ENCODE measurements around the gene C10orf71. TPM values are rescaled to one million over a fixed set of nuclear protein-coding genes. Genes with fewer than 3 reads are reported as not detected.

Gene C10orf71
- total RNA-seq, 2 donors from 2014 or later, result 0.82 TPM; not detected in 1

DNA sequence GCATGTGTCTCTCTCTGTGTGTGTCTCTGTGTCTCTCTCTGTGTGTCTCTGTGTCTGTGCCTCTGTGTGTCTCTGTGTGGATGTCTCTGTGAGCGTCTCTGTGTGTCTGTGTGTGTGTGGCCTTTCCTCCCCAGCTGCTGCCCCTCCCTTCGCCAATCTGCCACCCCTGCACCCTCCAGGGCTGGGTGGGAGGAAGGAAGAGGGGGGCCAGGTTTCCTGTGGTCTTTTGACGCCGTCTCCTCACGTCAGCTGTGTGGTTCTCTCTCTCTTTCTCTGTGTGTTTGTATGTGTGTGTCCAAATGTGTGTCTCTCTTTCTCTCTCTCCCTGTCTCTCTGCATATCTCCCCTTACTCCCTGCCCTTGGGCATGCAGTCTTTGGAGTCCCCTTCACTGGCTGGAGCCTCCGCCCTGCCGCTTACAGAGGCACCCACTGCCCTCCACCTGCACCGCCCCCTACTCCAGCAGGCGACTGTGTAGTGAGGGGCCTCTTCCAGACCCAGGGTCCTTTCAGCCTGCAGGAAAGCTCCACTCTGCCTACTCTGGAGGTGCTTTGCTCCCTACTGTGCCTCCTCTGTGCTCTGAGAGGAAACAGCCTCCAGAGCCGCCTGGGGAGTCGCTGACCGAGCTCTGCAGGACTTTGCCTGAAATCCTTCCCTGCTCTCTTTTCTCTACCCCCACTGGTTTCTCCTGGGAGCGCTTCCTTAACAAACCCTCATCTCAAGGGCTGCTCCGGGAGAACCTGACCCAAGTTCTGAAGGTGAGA is 44.2 kb upstream of the C10orf71 start:
- no peaks in the 10 kb centered on the region for H3K4me1 ChIP-seq (replicated peaks)
- 32% methylated on average over 14 of the region's 14 CpGs for WGBS
- H3K9me3 ChIP-seq, result no peaks in the 10 kb centered on the region
- intact Hi-C loops (cut with DNase I), result no loop called here
- no peaks in the 10 kb centered on the region for H3K27me3 ChIP-seq (replicated peaks; ENCODE audit: insufficient read depth)
- no peaks in the 10 kb centered on the region for H3K36me3 ChIP-seq
- no peak for DNase-seq (ENCODE audit: low spot score)
- no peak overlapping the region for H3K27ac ChIP-seq
- H3K4me3 ChIP-seq, result no peak overlapping the region
- no peak for TF ChIP-seq POLR2AphosphoS5 (IDR thresholded peaks at IDR 0.05)
- TF ChIP-seq, protein P1, sequence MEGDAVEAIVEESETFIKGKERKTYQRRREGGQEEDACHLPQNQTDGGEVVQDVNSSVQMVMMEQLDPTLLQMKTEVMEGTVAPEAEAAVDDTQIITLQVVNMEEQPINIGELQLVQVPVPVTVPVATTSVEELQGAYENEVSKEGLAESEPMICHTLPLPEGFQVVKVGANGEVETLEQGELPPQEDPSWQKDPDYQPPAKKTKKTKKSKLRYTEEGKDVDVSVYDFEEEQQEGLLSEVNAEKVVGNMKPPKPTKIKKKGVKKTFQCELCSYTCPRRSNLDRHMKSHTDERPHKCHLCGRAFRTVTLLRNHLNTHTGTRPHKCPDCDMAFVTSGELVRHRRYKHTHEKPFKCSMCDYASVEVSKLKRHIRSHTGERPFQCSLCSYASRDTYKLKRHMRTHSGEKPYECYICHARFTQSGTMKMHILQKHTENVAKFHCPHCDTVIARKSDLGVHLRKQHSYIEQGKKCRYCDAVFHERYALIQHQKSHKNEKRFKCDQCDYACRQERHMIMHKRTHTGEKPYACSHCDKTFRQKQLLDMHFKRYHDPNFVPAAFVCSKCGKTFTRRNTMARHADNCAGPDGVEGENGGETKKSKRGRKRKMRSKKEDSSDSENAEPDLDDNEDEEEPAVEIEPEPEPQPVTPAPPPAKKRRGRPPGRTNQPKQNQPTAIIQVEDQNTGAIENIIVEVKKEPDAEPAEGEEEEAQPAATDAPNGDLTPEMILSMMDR (IDR thresholded peaks at IDR 0.05), result no peak
- TF ChIP-seq POLR2A (IDR thresholded peaks at IDR 0.05), result no peak

DNA sequence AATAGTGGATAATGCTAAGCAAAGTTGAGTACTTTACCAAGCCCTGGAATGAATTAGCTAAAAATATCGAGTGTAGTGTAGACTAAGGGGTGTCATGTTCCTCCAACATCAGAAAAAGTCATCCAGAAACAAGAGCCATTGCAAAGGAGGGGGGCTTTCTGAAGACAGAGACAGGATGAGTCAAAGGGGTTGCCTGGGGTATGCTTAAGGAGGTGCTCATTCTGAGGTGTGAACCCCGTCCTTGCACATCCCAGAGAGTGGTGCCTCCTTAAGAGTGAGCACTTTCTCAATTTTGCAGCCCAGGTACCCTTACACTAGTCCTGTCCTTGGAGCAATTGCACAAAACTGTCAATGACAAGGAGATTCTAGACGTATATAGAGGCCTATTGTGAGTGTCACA is 43.1 kb upstream of the C10orf71 start:
- H3K4me3 ChIP-seq, result no peak overlapping the region
- H3K27ac ChIP-seq, result no peak overlapping the region
- H3K36me3 ChIP-seq, result no peaks in the 10 kb centered on the region
- intact Hi-C loops (cut with DNase I), result no loop called here
- no peaks in the 10 kb centered on the region for H3K27me3 ChIP-seq (replicated peaks; ENCODE audit: insufficient read depth)
- TF ChIP-seq POLR2A (IDR thresholded peaks at IDR 0.05) (no peak), POLR2AphosphoS5 (IDR thresholded peaks at IDR 0.05) (no peak)
- TF ChIP-seq, protein P1 (IDR thresholded peaks at IDR 0.05), result no peak
- H3K4me1 ChIP-seq (replicated peaks), result no peaks in the 10 kb centered on the region
- no peaks in the 10 kb centered on the region for H3K9me3 ChIP-seq
- 54% methylated on average over 3 of the region's 3 CpGs for WGBS
- no peak for DNase-seq (ENCODE audit: low spot score)

DNA sequence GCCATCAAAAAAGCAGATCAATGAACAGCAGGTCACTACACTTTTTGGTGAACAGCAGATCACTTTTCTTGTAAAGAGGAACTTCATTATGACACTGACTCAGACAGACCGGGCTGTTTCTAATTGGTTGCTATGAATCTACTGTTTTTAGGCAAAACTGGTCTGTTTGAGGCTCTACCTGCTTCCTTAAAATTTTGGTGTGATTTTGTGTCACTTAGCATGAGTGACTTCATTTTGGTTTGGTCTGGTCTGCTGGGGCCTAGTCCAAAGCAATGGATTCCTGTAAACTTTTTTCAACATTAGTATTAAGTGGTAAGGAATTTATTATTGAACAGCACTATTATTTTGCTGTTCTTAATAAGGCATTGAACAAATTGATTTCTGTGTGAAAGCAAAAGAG is 41.8 kb upstream of the C10orf71 start:
- intact Hi-C loops (cut with DNase I), result no loop called here
- TF ChIP-seq POLR2A (IDR thresholded peaks at IDR 0.05) (no peak), POLR2AphosphoS5 (IDR thresholded peaks at IDR 0.05) (no peak)
- TF ChIP-seq, protein P1 (IDR thresholded peaks at IDR 0.05), result no peak
- WGBS, result 80% methylated on average over 1 of the region's 1 CpG
- Histone ChIP-seq H3K27me3 (replicated peaks; ENCODE audit: insufficient read depth) (no peaks in the 10 kb centered on the region), H3K27ac (no peak overlapping the region), H3K4me1 (replicated peaks) (no peaks in the 10 kb centered on the region), H3K9me3 (no peaks in the 10 kb centered on the region), H3K4me3 (no peak overlapping the region), H3K36me3 (no peaks in the 10 kb centered on the region)
- no peak for DNase-seq (ENCODE audit: low spot score)

DNA sequence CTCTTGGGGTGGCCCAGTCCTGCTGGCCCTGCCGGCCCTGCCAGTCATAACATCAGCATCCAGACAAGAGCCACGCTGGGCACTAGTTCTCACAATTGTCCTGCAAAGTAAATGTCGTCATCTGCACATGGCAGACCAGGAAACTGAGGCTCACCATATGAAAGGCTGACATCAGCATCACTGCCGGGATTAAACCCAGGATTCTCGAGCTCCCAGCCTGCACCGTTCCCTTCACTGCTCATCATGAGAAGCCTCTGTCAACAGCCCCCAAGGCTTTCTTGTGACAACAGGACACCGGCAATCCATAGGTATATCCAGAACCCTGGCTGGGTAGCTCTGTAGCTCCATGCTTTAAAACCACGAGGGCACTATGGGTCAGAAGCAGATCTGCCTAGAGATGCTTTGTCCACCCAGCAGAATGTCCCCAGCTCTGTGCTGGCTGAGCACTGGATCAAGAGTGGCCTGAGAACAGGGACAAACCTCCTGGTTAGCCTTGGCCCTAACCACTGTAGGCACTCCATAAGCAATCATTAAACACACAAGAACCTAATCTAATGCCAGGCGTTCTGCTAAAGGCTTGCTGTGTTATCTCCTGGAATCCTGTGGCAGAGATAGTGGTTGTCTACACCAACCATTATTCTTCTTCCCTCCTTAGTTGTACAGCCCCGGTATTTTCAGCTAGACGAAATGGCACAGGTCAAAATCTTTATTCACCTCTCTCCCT is 41.2 kb upstream of the C10orf71 start:
- H3K4me3 ChIP-seq, result no peak overlapping the region
- no peak overlapping the region for H3K27ac ChIP-seq
- intact Hi-C loops (cut with DNase I), result no loop called here
- no peaks in the 10 kb centered on the region for H3K9me3 ChIP-seq
- H3K4me1 ChIP-seq (replicated peaks), result no peaks in the 10 kb centered on the region
- 87% methylated on average over 11 of the region's 11 CpGs for WGBS
- TF ChIP-seq POLR2A (IDR thresholded peaks at IDR 0.05) (no peak), POLR2AphosphoS5 (IDR thresholded peaks at IDR 0.05) (no peak)
- TF ChIP-seq, protein P1 (IDR thresholded peaks at IDR 0.05), result no peak
- no peak for DNase-seq (ENCODE audit: low spot score)
- H3K36me3 ChIP-seq, result no peaks in the 10 kb centered on the region
- no peaks in the 10 kb centered on the region for H3K27me3 ChIP-seq (replicated peaks; ENCODE audit: insufficient read depth)

DNA sequence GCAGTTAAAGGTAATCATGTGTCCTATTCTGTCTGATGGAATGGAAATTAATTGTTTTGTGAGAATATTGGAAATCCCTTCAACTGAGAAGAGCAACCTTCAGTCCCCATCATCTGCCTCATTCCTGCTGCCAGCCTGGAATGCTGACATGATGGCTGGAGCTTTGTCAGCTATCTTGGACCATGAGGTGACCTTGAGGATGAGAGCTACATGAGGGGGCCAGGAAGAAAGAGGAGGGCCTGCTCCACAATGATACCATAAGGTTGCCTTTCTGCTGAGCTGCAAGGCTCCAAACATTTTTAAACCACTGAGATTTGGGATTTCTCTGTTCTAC is 40.7 kb upstream of the C10orf71 start:
- no peaks in the 10 kb centered on the region for H3K9me3 ChIP-seq
- no peaks in the 10 kb centered on the region for H3K36me3 ChIP-seq
- intact Hi-C loops (cut with DNase I), result no loop called here
- no peak overlapping the region for H3K4me3 ChIP-seq
- H3K27ac ChIP-seq, result no peak overlapping the region
- H3K27me3 ChIP-seq (replicated peaks; ENCODE audit: insufficient read depth), result no peaks in the 10 kb centered on the region
- no peaks in the 10 kb centered on the region for H3K4me1 ChIP-seq (replicated peaks)
- TF ChIP-seq, protein P1 (IDR thresholded peaks at IDR 0.05), result no peak
- TF ChIP-seq POLR2AphosphoS5 (IDR thresholded peaks at IDR 0.05) (no peak), POLR2A (IDR thresholded peaks at IDR 0.05) (no peak)
- DNase-seq (ENCODE audit: low spot score), result no peak
